GM06990 (cell line): ENCODE results near the gene TYK2.
"Not testable (repeated sequence)": the region's sequence is repeated elsewhere in the genome, so short reads cannot be mapped to it uniquely, and the experiment has no call there.

Experiments used
- DNase-seq: peaks from one replicate; pipeline ENCODE4 v3.0.0-alpha.2; 2011; ENCODE audit not compliant: insufficient read length; ENCODE audit errors: extremely low read depth
- H3K27me3 ChIP-seq: replicated peaks from 2 replicates; pipeline ENCODE4 v1.6.0; 2011; ENCODE audit warnings: low read length; ENCODE audit not compliant: control insufficient read depth, insufficient read depth
- H3K36me3 ChIP-seq: 2 replicates; pipeline ENCODE4 v1.5.1; 2011; ENCODE audit warnings: low read length; ENCODE audit not compliant: control insufficient read depth, insufficient read depth
- H3K4me3 ChIP-seq: replicated peaks from 2 replicates; pipeline ENCODE4 v1.5.1; 2011; ENCODE audit warnings: low read depth, mild to moderate bottlenecking, control low read depth, low read length
- CTCF ChIP-seq: IDR thresholded peaks from 2 replicates; pipeline ENCODE4 v1.5.1; 2011; ENCODE audit warnings: low read length, control low read depth, mild to moderate bottlenecking, inconsistent platforms; ENCODE audit not compliant: insufficient read depth, poor library complexity, severe bottlenecking

TYK2 gene

GRCh38 chr19:10412257-10412977 lies 32.0 kb upstream of the TYK2 start:
- H3K4me3 ChIP-seq, result no peak overlapping the region; the same call in 1 of the 2 replicates
- no peak for TF ChIP-seq CTCF
- no peaks in the 10 kb centered on the region for H3K27me3 ChIP-seq
- peak; percentile 82 for DNase-seq
- no peaks in the 10 kb centered on the region for H3K36me3 ChIP-seq

GRCh38 chr19:10411224-10411623 lies 30.9 kb upstream of the TYK2 start:
- not testable (repeated sequence) for H3K4me3 ChIP-seq, H3K27me3 ChIP-seq

GRCh38 chr19:10408511-10409283 lies 28.3 kb upstream of the TYK2 start:
- Histone ChIP-seq H3K27me3 (no peaks in the 10 kb centered on the region), H3K4me3 (no peak overlapping the region), H3K36me3 (no peaks in the 10 kb centered on the region)
- DNase-seq, result no peak
- no peak for TF ChIP-seq CTCF

More at GRCh38 chr19:10411224-10411623, 30.9 kb upstream of the TYK2 start:
- DNase-seq, H3K36me3 ChIP-seq: not testable (repeated sequence)

- no peaks in the 10 kb centered on the region for H3K36me3 ChIP-seq
- TF ChIP-seq CTCF, result no peak
- no peak overlapping the region for H3K4me3 ChIP-seq
- no peaks in the 10 kb centered on the region for H3K27me3 ChIP-seq
- DNase-seq, result no peak
Measured at GRCh38 chr19:10407096-10407495, 26.7 kb upstream of the TYK2 start.

- H3K36me3 ChIP-seq, result no peaks in the 10 kb centered on the region
- H3K27me3 ChIP-seq, result no peaks in the 10 kb centered on the region
- DNase-seq, result no peak
- no peak for TF ChIP-seq CTCF
- no peak overlapping the region for H3K4me3 ChIP-seq
Measured at GRCh38 chr19:10406191-10406590, 25.8 kb upstream of the TYK2 start.
